Nephron (organoid): ENCODE data around the gene OST4.

Source experiments
- H3K27ac Mint-ChIP-seq, 3 experiments: 2 replicates each; pipeline ENCODE4 v1.8.0; 2020; ENCODE audit warnings: mixed read lengths in 3 of 3, mild to moderate bottlenecking in 2 of 3, moderate library complexity in 1 of 3
- H3K27me3 Mint-ChIP-seq: 2 replicates; pipeline ENCODE4 v1.8.0; 2021; ENCODE audit warnings: low read depth, mild to moderate bottlenecking, moderate library complexity, mixed read lengths
- H3K36me3 Mint-ChIP-seq: 2 replicates; pipeline ENCODE4 v1.8.0; 2020; ENCODE audit warnings: low read depth, mixed read lengths
- H3K4me1 Mint-ChIP-seq: 2 replicates; pipeline ENCODE4 v1.8.0; 2020; ENCODE audit warnings: mixed read lengths
- H3K4me3 Mint-ChIP-seq, 3 experiments: 2 replicates each; pipeline ENCODE4 v1.8.0; 2020; ENCODE audit warnings: mild to moderate bottlenecking in 3 of 3, mixed read lengths in 3 of 3, moderate library complexity in 2 of 3
- H3K9me3 Mint-ChIP-seq: 2 replicates; pipeline ENCODE4 v1.8.0; 2020; ENCODE audit warnings: mixed read lengths
- CTCF ChIP-seq, 3 experiments: fragments of 200-600 bp; sonication (generic); IDR thresholded peaks; one replicate each; pipeline ENCODE4 v1.5.0; 2021; ENCODE audit warnings: antibody characterized with exemption in 3 of 3; ENCODE audit not compliant: unreplicated experiment in 3 of 3

Gene OST4

GRCh38 chr2:27093430-27094352 is 22.2 kb upstream of the OST4 start:
- H3K27me3 Mint-ChIP-seq = peaks cover 2% of the 10 kb centered on the region
- no peaks in the 10 kb centered on the region for H3K9me3 Mint-ChIP-seq
- TF ChIP-seq CTCF (IDR thresholded peaks at IDR 0.05; ENCODE audit: unreplicated experiment in 3 of 3) = no peak
- peaks cover 14% of the 10 kb centered on the region for H3K4me1 Mint-ChIP-seq
- no peaks in the 10 kb centered on the region for H3K36me3 Mint-ChIP-seq
- peak overlapping the region in 2 of 3 experiments; percentile 5 to 79 for H3K27ac Mint-ChIP-seq
- H3K4me3 Mint-ChIP-seq = no peak overlapping the region

- Mint-ChIP-seq H3K4me1 (peaks cover 14% of the 10 kb centered on the region), H3K4me3 (no peak overlapping the region), H3K36me3 (no peaks in the 10 kb centered on the region), H3K27me3 (peaks cover 7% of the 10 kb centered on the region), H3K27ac (peak overlapping the region in 1 of 3 experiments; percentile 66), H3K9me3 (no peaks in the 10 kb centered on the region)
- TF ChIP-seq CTCF (IDR thresholded peaks at IDR 0.05; ENCODE audit: unreplicated experiment in 3 of 3) = no peak
These were observed 21.4 kb upstream of the OST4 start for GRCh38 chr2:27092696-27093429.

GRCh38 chr2:27091746-27092695 is 20.6 kb upstream of the OST4 start:
- peak overlapping the region in 2 of 3 experiments; percentile 38 to 73 for H3K27ac Mint-ChIP-seq
- H3K36me3 Mint-ChIP-seq = no peaks in the 10 kb centered on the region
- peaks cover 11% of the 10 kb centered on the region for H3K27me3 Mint-ChIP-seq
- peaks cover 22% of the 10 kb centered on the region for H3K4me1 Mint-ChIP-seq
- no peak overlapping the region for H3K4me3 Mint-ChIP-seq
- H3K9me3 Mint-ChIP-seq = no peaks in the 10 kb centered on the region
- no peak for TF ChIP-seq CTCF (IDR thresholded peaks at IDR 0.05; ENCODE audit: unreplicated experiment in 3 of 3)

GRCh38 chr2:27089111-27089954 is 17.9 kb upstream of the OST4 start:
- no peaks in the 10 kb centered on the region for H3K36me3 Mint-ChIP-seq
- no peak overlapping the region for H3K4me3 Mint-ChIP-seq
- H3K27me3 Mint-ChIP-seq = peaks cover 13% of the 10 kb centered on the region
- H3K4me1 Mint-ChIP-seq = peaks cover 21% of the 10 kb centered on the region
- no peak for TF ChIP-seq CTCF (IDR thresholded peaks at IDR 0.05; ENCODE audit: unreplicated experiment in 3 of 3)
- no peak overlapping the region for H3K27ac Mint-ChIP-seq
- no peaks in the 10 kb centered on the region for H3K9me3 Mint-ChIP-seq

- Mint-ChIP-seq H3K36me3 (no peaks in the 10 kb centered on the region), H3K4me3 (peak overlapping the region; percentile 38 to 51 (median 38)), H3K4me1 (peaks cover 28% of the 10 kb centered on the region), H3K27ac (no peak overlapping the region), H3K27me3 (peaks cover 13% of the 10 kb centered on the region), H3K9me3 (no peaks in the 10 kb centered on the region)
- TF ChIP-seq CTCF (IDR thresholded peaks at IDR 0.05; ENCODE audit: unreplicated experiment in 3 of 3) = no peak
These were observed 17.2 kb upstream of the OST4 start for GRCh38 chr2:27088634-27089033.
